Measurements from ENCODE around the gene CACNB4.

Gene CACNB4

DNA sequence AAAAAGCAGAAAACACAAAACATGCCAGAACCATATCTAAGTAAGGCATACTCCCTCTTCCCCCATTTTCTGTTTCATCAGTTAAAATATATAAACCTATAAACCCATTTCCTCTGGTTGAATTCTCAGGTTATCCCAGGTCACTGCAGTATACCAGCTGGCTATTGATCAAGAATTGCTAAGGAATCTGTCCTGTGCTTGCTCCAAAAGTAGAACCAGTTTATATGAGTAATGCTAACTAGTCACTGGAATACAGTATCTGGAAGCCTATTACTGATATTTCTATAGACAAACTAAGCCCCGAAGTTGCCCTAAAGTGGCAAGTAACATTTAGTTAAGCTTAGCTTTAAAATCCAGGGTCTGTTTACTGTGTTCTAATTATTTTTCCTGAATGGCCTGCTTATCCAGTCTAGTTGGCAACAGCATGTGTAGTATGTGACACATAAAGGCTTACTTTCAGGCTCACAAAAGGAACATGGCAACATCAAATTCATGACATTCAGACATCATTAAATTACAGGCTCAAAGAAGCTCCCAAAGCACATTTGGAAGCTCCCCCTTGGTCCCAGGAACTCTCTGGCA, 167.7 kb downstream of the CACNB4 start:
- TF ChIP-seq FOXP2 (optimal IDR thresholded peaks at IDR 0.05; ENCODE audit: borderline replicate concordance, extremely low read depth, extremely low read length, insufficient read depth) (no peak), TAF1 (IDR thresholded peaks at IDR 0.05; ENCODE audit: borderline replicate concordance, insufficient read depth, low read length) (no peak), SIN3A (IDR thresholded peaks at IDR 0.05; ENCODE audit: borderline replicate concordance, insufficient read depth, low read length) (no peak), POLR2AphosphoS5 (IDR thresholded peaks at IDR 0.05; ENCODE audit: low read depth, low read length) (no peak), REST (IDR thresholded peaks at IDR 0.05; ENCODE audit: insufficient read depth in 1 of 2, low read depth in 2 of 2, low read length in 2 of 2) (no peak)

GRCh38 chr2:151930042-151930441, 168.8 kb downstream of the CACNB4 start:
- no peak for TF ChIP-seq TAF1 (IDR thresholded peaks at IDR 0.05; ENCODE audit: borderline replicate concordance, insufficient read depth, low read length)
- no peak for TF ChIP-seq REST (IDR thresholded peaks at IDR 0.05; ENCODE audit: insufficient read depth in 1 of 2, low read depth in 2 of 2, low read length in 2 of 2)

- TF ChIP-seq REST (IDR thresholded peaks at IDR 0.05; ENCODE audit: insufficient read depth in 1 of 2, low read depth in 2 of 2, low read length in 2 of 2) (no peak), POLR2AphosphoS5 (IDR thresholded peaks at IDR 0.05; ENCODE audit: low read depth, low read length) (no peak), FOXP2 (optimal IDR thresholded peaks at IDR 0.05; ENCODE audit: borderline replicate concordance, extremely low read depth, extremely low read length, insufficient read depth) (no peak), SIN3A (IDR thresholded peaks at IDR 0.05; ENCODE audit: borderline replicate concordance, insufficient read depth, low read length) (no peak), TAF1 (IDR thresholded peaks at IDR 0.05; ENCODE audit: borderline replicate concordance, insufficient read depth, low read length) (no peak)
Observed at GRCh38 chr2:151928380-151928779, 170.5 kb downstream of the CACNB4 start.

- TF ChIP-seq FOXP2 (optimal IDR thresholded peaks at IDR 0.05; ENCODE audit: borderline replicate concordance, extremely low read depth, extremely low read length, insufficient read depth) (no peak), POLR2AphosphoS5 (IDR thresholded peaks at IDR 0.05; ENCODE audit: low read depth, low read length) (no peak), REST (IDR thresholded peaks at IDR 0.05; ENCODE audit: insufficient read depth in 1 of 2, low read depth in 2 of 2, low read length in 2 of 2) (no peak), TAF1 (IDR thresholded peaks at IDR 0.05; ENCODE audit: borderline replicate concordance, insufficient read depth, low read length) (no peak), SIN3A (IDR thresholded peaks at IDR 0.05; ENCODE audit: borderline replicate concordance, insufficient read depth, low read length) (no peak)
Observed at GRCh38 chr2:151927501-151928221, 171.2 kb downstream of the CACNB4 start.

Measured in PFSK-1 (cell line).